Measurements from ENCODE around the gene AUP1. TPM values are rescaled to one million over a fixed set of nuclear protein-coding genes. Genes with fewer than 3 reads are reported as not detected.

Gene AUP1
- total RNA-seq, 2 donors from 2014 or later = 82.5 to 170 TPM

DNA sequence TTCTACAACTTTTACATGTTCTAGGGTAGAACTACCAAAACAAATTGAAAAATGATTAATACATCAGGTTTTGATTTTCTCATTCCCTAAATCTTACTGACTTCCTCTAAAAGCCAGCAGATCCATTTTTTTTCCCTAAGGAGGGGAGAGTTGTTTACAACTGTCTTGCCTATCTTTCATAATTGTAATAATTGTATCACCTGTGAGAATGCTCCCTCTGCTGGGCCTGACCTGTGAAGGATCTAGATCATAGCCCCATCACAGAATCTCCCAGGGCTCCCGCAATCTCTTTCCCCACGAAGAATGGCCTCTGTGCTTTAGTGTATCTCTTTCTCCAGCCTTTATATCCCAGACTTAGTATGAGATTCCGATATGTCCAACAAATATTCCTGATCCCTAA, 15.1 kb upstream of the AUP1 start:
- TF ChIP-seq, protein P1, sequence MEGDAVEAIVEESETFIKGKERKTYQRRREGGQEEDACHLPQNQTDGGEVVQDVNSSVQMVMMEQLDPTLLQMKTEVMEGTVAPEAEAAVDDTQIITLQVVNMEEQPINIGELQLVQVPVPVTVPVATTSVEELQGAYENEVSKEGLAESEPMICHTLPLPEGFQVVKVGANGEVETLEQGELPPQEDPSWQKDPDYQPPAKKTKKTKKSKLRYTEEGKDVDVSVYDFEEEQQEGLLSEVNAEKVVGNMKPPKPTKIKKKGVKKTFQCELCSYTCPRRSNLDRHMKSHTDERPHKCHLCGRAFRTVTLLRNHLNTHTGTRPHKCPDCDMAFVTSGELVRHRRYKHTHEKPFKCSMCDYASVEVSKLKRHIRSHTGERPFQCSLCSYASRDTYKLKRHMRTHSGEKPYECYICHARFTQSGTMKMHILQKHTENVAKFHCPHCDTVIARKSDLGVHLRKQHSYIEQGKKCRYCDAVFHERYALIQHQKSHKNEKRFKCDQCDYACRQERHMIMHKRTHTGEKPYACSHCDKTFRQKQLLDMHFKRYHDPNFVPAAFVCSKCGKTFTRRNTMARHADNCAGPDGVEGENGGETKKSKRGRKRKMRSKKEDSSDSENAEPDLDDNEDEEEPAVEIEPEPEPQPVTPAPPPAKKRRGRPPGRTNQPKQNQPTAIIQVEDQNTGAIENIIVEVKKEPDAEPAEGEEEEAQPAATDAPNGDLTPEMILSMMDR (IDR thresholded peaks at IDR 0.05) = peak in 2 of 7 experiments; percentile 3 to 10
- TF ChIP-seq POLR2A (IDR thresholded peaks at IDR 0.05) = no peak
- H3K36me3 ChIP-seq (replicated peaks in 1 of 2; ENCODE audit: insufficient read depth in 1 of 2, low read depth in 2 of 2) = no peaks in the 10 kb centered on the region
- DNase-seq (no peak), ATAC-seq (no peak)
- WGBS, 2 donors = 72 to 78% methylated on average over 3 of the region's 3 CpGs
- no peaks in the 10 kb centered on the region for H3K27me3 ChIP-seq
- no peaks in the 10 kb centered on the region for H3K9me3 ChIP-seq
- H3K4me1 ChIP-seq = peaks cover 15% of the 10 kb centered on the region
- H3K27ac ChIP-seq = no peak overlapping the region
- intact Hi-C loops (cut with DNase I) = no loop called here
- no peak overlapping the region for H3K4me3 ChIP-seq

DNA sequence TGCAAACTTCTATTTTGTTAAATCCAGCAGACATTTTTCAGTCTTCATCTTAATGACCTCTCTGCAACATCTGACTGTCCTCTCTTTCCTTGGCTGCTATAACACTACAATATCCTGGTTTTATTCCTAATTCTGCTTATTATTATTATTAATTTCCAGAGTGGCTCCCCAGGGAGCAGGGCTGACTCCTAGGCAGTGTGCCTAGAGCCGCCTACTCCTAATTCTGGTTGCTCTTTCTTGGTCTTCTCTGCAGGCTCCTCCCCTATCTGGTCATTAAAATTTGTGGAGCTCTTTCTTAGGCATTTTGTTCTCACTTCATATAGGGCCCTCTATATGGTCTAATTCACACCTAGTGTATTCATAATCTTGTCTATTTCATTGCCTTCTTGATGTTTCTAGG, 13.5 kb upstream of the AUP1 start:
- H3K27ac ChIP-seq = no peak overlapping the region
- H3K4me1 ChIP-seq = peaks cover under 1% of the 10 kb centered on the region
- no peak for ATAC-seq
- H3K36me3 ChIP-seq (replicated peaks in 1 of 2; ENCODE audit: insufficient read depth in 1 of 2, low read depth in 2 of 2) = no peaks in the 10 kb centered on the region
- no peaks in the 10 kb centered on the region for H3K9me3 ChIP-seq
- H3K4me3 ChIP-seq = no peak overlapping the region
- intact Hi-C loops (cut with DNase I) = no loop called here
- WGBS, 2 donors = 64 to 70% methylated on average over 1 of the region's 1 CpG
- TF ChIP-seq, protein P1 (IDR thresholded peaks at IDR 0.05) = no peak
- no peak for TF ChIP-seq POLR2A (IDR thresholded peaks at IDR 0.05)
- no peaks in the 10 kb centered on the region for H3K27me3 ChIP-seq
- DNase-seq = no peak

DNA sequence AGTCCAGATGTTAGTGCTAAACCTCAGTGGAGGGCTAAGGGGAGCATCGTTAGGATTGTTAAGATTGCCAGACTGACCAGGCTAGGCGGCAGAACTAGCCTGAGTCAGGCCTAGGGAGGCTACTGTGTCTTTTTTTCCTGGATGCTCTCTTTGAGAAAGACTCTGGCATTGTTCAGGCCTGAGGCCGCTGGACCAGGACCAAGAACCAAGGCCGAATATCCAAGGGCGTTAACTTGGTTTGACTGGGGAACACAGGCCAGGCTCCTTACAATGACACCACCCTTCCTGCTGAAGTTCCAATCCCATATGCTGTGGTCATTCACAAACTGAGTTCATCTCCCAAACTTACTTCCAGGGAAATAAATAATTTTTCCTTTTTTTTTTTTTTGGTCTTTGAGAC, 10.8 kb upstream of the AUP1 start:
- no peaks in the 10 kb centered on the region for H3K27me3 ChIP-seq
- DNase-seq = no peak
- WGBS, 2 donors = 49 to 64% methylated on average over 5 of the region's 5 CpGs
- no peak overlapping the region for H3K4me3 ChIP-seq
- H3K27ac ChIP-seq = no peak overlapping the region
- ATAC-seq = peak; percentile 24
- no peaks in the 10 kb centered on the region for H3K36me3 ChIP-seq (replicated peaks in 1 of 2; ENCODE audit: insufficient read depth in 1 of 2, low read depth in 2 of 2)
- TF ChIP-seq, protein P1 (IDR thresholded peaks at IDR 0.05) = no peak
- no peak for TF ChIP-seq POLR2A (IDR thresholded peaks at IDR 0.05)
- no peaks in the 10 kb centered on the region for H3K9me3 ChIP-seq
- intact Hi-C loops (cut with DNase I) = no loop called here
- H3K4me1 ChIP-seq = no peaks in the 10 kb centered on the region

DNA sequence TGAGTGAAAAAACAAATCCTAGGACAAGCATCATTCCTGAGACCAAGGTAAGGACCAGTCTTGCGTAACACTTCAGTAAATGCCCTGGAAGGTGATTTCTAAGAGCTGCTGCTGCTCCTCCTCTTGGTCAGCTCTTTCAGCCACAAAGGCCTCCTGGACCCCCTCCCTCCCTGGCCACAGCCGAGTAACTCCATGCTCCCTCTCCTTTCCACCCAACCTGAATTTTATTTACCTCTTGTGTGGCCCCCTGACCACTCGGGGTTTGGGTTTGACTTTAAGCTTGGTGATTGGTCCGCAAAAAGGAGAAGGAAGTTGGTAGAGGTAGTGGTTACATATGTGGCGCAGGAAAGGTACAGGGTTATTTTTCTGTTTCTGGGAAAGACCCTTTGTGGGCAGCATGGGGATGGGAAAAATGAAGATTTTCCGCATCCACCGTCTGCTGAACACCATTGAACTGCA, 9.4 kb upstream of the AUP1 start:
- ATAC-seq (no peak), DNase-seq (no peak)
- WGBS, 2 donors = 48 to 53% methylated on average over 7 of the region's 7 CpGs
- Histone ChIP-seq H3K36me3 (replicated peaks in 1 of 2; ENCODE audit: insufficient read depth in 1 of 2, low read depth in 2 of 2) (no peaks in the 10 kb centered on the region), H3K27me3 (no peaks in the 10 kb centered on the region), H3K9me3 (no peaks in the 10 kb centered on the region), H3K4me3 (no peak overlapping the region), H3K4me1 (no peaks in the 10 kb centered on the region), H3K27ac (no peak overlapping the region)
- no peak for TF ChIP-seq POLR2A (IDR thresholded peaks at IDR 0.05)
- TF ChIP-seq, protein P1 (IDR thresholded peaks at IDR 0.05) = no peak
- intact Hi-C loops (cut with DNase I) = no loop called here

DNA sequence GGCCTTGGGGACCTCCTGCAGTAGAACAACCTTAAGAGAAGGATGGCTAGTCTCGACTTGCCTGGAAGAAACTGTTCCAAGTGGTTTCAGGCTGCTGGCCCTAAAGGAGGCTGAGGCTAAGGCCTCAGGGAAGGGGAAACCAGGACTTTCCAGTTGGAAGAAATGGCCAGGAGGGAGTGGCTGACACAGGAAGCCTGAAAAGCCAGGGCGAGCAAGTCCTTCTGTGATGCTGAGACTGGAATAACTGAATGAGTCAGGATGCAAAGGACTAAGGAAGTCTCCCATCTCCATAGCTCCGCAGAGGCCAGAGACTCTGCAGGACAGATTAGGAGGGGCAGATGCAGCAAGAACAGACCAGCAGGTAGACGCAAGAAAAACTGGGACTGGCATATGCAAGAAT, 7.6 kb upstream of the AUP1 start:
- intact Hi-C loops (cut with DNase I) = no loop called here
- Histone ChIP-seq H3K27ac (no peak overlapping the region), H3K9me3 (no peaks in the 10 kb centered on the region), H3K27me3 (no peaks in the 10 kb centered on the region), H3K4me3 (no peak overlapping the region), H3K36me3 (replicated peaks in 1 of 2; ENCODE audit: insufficient read depth in 1 of 2, low read depth in 2 of 2) (no peaks in the 10 kb centered on the region), H3K4me1 (no peaks in the 10 kb centered on the region)
- WGBS, 2 donors = 38 to 48% methylated on average over 4 of the region's 4 CpGs
- TF ChIP-seq, protein P1 (IDR thresholded peaks at IDR 0.05) = no peak
- no peak for TF ChIP-seq POLR2A (IDR thresholded peaks at IDR 0.05)
- DNase-seq (no peak), ATAC-seq (no peak)

Measured in body of pancreas (tissue), 4 donors.